ENCODE results near the gene PPP1R9B.

PPP1R9B gene

GRCh38 chr17:50163843-50164696 lies 13.6 kb upstream of the PPP1R9B start:
- no peak for TF ChIP-seq CTCF (IDR thresholded peaks at IDR 0.05; ENCODE audit: insufficient read depth, low read depth, low read length, missing control alignments)
- peak; percentile 45 for DNase-seq (ENCODE audit: low read depth)
- no peak overlapping the region for H3K4me3 ChIP-seq (ENCODE audit: low read depth, low read length)

- no peak overlapping the region for H3K4me3 ChIP-seq (ENCODE audit: low read depth, low read length)
- no peak for TF ChIP-seq CTCF (IDR thresholded peaks at IDR 0.05; ENCODE audit: insufficient read depth, low read depth, low read length, missing control alignments)
- no peak for DNase-seq (ENCODE audit: low read depth)
Observed at GRCh38 chr17:50162466-50163254, 12.2 kb upstream of the PPP1R9B start.

- DNase-seq (ENCODE audit: low read depth) = no peak
Observed at GRCh38 chr17:50161911-50162288, 11.4 kb upstream of the PPP1R9B start.

GRCh38 chr17:50161023-50161910 lies 10.8 kb upstream of the PPP1R9B start:
- peak; percentile 95 for DNase-seq (ENCODE audit: low read depth)
- peak overlapping the region; percentile 65 for H3K4me3 ChIP-seq (ENCODE audit: low read depth, low read length)
- TF ChIP-seq CTCF (IDR thresholded peaks at IDR 0.05; ENCODE audit: insufficient read depth, low read depth, low read length, missing control alignments) = peak; percentile 97

More at GRCh38 chr17:50161911-50162288, 11.4 kb upstream of the PPP1R9B start:
- no peak overlapping the region; the same call in 1 of the 2 replicates for H3K4me3 ChIP-seq (ENCODE audit: low read depth, low read length)
- no peak for TF ChIP-seq CTCF (IDR thresholded peaks at IDR 0.05; ENCODE audit: insufficient read depth, low read depth, low read length, missing control alignments)

GRCh38 chr17:50157891-50158290 lies 7.4 kb upstream of the PPP1R9B start:
- no peak overlapping the region for H3K4me3 ChIP-seq (ENCODE audit: low read depth, low read length)
- TF ChIP-seq CTCF (IDR thresholded peaks at IDR 0.05; ENCODE audit: insufficient read depth, low read depth, low read length, missing control alignments) = no peak
- no peak for DNase-seq (ENCODE audit: low read depth)

GRCh38 chr17:50155115-50155819 lies 4.8 kb upstream of the PPP1R9B start:
- TF ChIP-seq CTCF (IDR thresholded peaks at IDR 0.05; ENCODE audit: insufficient read depth, low read depth, low read length, missing control alignments) = no peak
- peak overlapping the region; percentile 25 for H3K4me3 ChIP-seq (ENCODE audit: low read depth, low read length)
- no peak for DNase-seq (ENCODE audit: low read depth)

All from GM12865 (cell line).